IMR-90 (cell line): ENCODE measurements around the gene PRKAG2. TPM values are rescaled to one million over a fixed set of nuclear protein-coding genes. Genes with fewer than 3 reads are reported as not detected.

Experiments used
- ATAC-seq: fragments of 200-7000 bp; cut with Tn5 transposase; 2 replicates; pipeline ENCODE4 v1.9.1; 2020; ENCODE audit warnings: low read depth, mild to moderate bottlenecking, moderate library complexity
- BruUV-seq: library from RNA; stranded (reverse); fragments of 400-500 nt; replicated peaks from 2 replicates; lab custom pipeline; 2021; lab: Mats Ljungman, UMichigan
- CTCF ChIA-PET: fragments of 300-600 bp; formaldehyde crosslinking; extraction: SDS; loops from one replicate; lab custom pipeline; 2021; ENCODE audit warnings: antibody characterized with exemption; lab: Yijun Ruan, JAX
- POLR2A ChIA-PET: fragments of 300-600 bp; sonication (Branson Sonifier 250); formaldehyde crosslinking; loops from one replicate; lab custom pipeline; 2022; ENCODE audit warnings: antibody characterized with exemption; ENCODE audit not compliant: unreplicated experiment; lab: Charles Lee
- DNase-seq: peaks from one replicate; pipeline ENCODE4 v3.0.0; 2013
- H2AFZ ChIP-seq: replicated peaks from 2 replicates; pipeline ENCODE3; 2013; ENCODE audit warnings: low read length, mild to moderate bottlenecking; ENCODE audit not compliant: poor library complexity
- H2AK5ac ChIP-seq: 2 replicates; pipeline ENCODE4 v1.6.1; 2013; ENCODE audit warnings: low read depth, low read length, inconsistent platforms
- H2AK9ac ChIP-seq: replicated peaks from 2 replicates; pipeline ENCODE3; 2013; ENCODE audit warnings: mild to moderate bottlenecking, low read depth, low read length, moderate library complexity; ENCODE audit not compliant: poor library complexity
- H2BK120ac ChIP-seq: 2 replicates; pipeline ENCODE4 v1.6.1; 2013; ENCODE audit warnings: low read depth, low read length, inconsistent platforms
- H2BK15ac ChIP-seq: 3 replicates; pipeline ENCODE4 v1.6.1; 2013; ENCODE audit warnings: low read depth, low read length, inconsistent platforms
- H2BK20ac ChIP-seq: 2 replicates; pipeline ENCODE4 v1.6.1; 2013; ENCODE audit warnings: low read depth, mild to moderate bottlenecking, inconsistent platforms, low read length, moderate library complexity
- H2BK5ac ChIP-seq: 2 replicates; pipeline ENCODE4 v1.6.1; 2013; ENCODE audit warnings: mild to moderate bottlenecking, low read depth, low read length, inconsistent platforms; ENCODE audit not compliant: poor library complexity, severe bottlenecking
- H3K14ac ChIP-seq: replicated peaks from 2 replicates; pipeline ENCODE4 v1.6.1; 2013; ENCODE audit warnings: low read depth, low read length, inconsistent platforms
- H3K18ac ChIP-seq: 2 replicates; pipeline ENCODE4 v1.6.1; 2013; ENCODE audit warnings: low read depth, low read length, control low read depth
- H3K23ac ChIP-seq: 2 replicates; pipeline ENCODE4 v1.6.1; 2013; ENCODE audit warnings: low read depth, low read length, inconsistent platforms
- H3K27ac ChIP-seq: 2 replicates; pipeline ENCODE4 v1.5.1; 2013; ENCODE audit warnings: mild to moderate bottlenecking, control low read depth, low read length; ENCODE audit not compliant: insufficient read depth
- H3K27me3 ChIP-seq: 2 replicates; pipeline ENCODE4 v1.6.1; 2013; ENCODE audit warnings: low read length; ENCODE audit not compliant: control insufficient read depth, insufficient read depth
- H3K36me3 ChIP-seq: 2 replicates; pipeline ENCODE4 v1.6.1; 2013; ENCODE audit warnings: low read length, mixed read lengths; ENCODE audit not compliant: control insufficient read depth, insufficient read depth
- H3K4ac ChIP-seq: 2 replicates; pipeline ENCODE4 v1.6.1; 2013; ENCODE audit warnings: low read depth, low read length, inconsistent platforms
- H3K4me1 ChIP-seq: 2 replicates; pipeline ENCODE4 v1.6.1; 2013; ENCODE audit warnings: low read length, mixed read lengths; ENCODE audit not compliant: control insufficient read depth, insufficient read depth
- H3K4me2 ChIP-seq: 2 replicates; pipeline ENCODE4 v1.6.1; 2013; ENCODE audit warnings: low read depth, mild to moderate bottlenecking, control low read depth, low read length, moderate library complexity
- H3K4me3 ChIP-seq: 2 replicates; pipeline ENCODE4 v1.5.1; 2013; ENCODE audit warnings: low read depth, mild to moderate bottlenecking, control low read depth, low read length, moderate library complexity; ENCODE audit not compliant: insufficient read depth
- H3K56ac ChIP-seq: 2 replicates; pipeline ENCODE4 v1.6.1; 2013; ENCODE audit warnings: low read length, inconsistent platforms; ENCODE audit not compliant: insufficient read depth; ENCODE audit errors: extremely low read depth
- H3K79me1 ChIP-seq, 2 experiments: 2 replicates each; pipeline ENCODE4 v1.6.1; 2013; ENCODE audit warnings: low read length in 2 of 2, inconsistent platforms in 1 of 2, low read depth in 1 of 2
- H3K9ac ChIP-seq: 2 replicates; pipeline ENCODE4 v1.6.1; 2013; ENCODE audit warnings: low read depth, low read length, control low read depth
- H3K9me1 ChIP-seq: 2 replicates; pipeline ENCODE4 v1.6.1; 2013; ENCODE audit warnings: low read length, inconsistent platforms; ENCODE audit not compliant: insufficient read depth
- H3K9me3 ChIP-seq: 2 replicates; pipeline ENCODE4 v1.6.1; 2013; ENCODE audit warnings: low read length; ENCODE audit not compliant: control insufficient read depth, insufficient read depth
- H4K20me1 ChIP-seq: 2 replicates; pipeline ENCODE4 v1.6.1; 2013; ENCODE audit warnings: low read length, inconsistent platforms; ENCODE audit not compliant: insufficient read depth
- H4K5ac ChIP-seq: 2 replicates; pipeline ENCODE4 v1.6.1; 2013; ENCODE audit warnings: mild to moderate bottlenecking, low read depth, low read length, control low read depth
- H4K8ac ChIP-seq, 2 experiments: 2 replicates each; pipeline ENCODE4 v1.6.1; 2013; ENCODE audit warnings: low read depth in 2 of 2, low read length in 2 of 2, control low read depth in 1 of 2, inconsistent platforms in 1 of 2
- H4K91ac ChIP-seq: 2 replicates; pipeline ENCODE4 v1.6.1; 2013; ENCODE audit warnings: low read depth, low read length, inconsistent platforms; ENCODE audit not compliant: insufficient read depth
- BHLHE40 ChIP-seq: fragments of 150-350 bp; IDR thresholded peaks from 2 replicates; pipeline ENCODE4 v1.6.1; 2016; ENCODE audit warnings: mild to moderate bottlenecking, low read depth, low read length
- CEBPB ChIP-seq: IDR thresholded peaks from 2 replicates; pipeline ENCODE4 v1.6.1; 2012; ENCODE audit warnings: low read depth, low read length, improper control_type of control experiment
- CHD1 ChIP-seq: IDR thresholded peaks from 2 replicates; pipeline ENCODE4 v1.6.1; 2012; ENCODE audit warnings: low read depth, low read length, improper control_type of control experiment
- FOS ChIP-seq: fragments of 150-350 bp; IDR thresholded peaks from 2 replicates; pipeline ENCODE4 v1.6.1; 2016; ENCODE audit warnings: low read depth, low read length
- MAFK ChIP-seq: IDR thresholded peaks from 2 replicates; pipeline ENCODE4 v1.6.1; 2012; ENCODE audit warnings: low read depth, low read length, improper control_type of control experiment
- MAZ ChIP-seq: IDR thresholded peaks from 2 replicates; pipeline ENCODE4 v1.6.1; 2012; ENCODE audit warnings: low read depth, mild to moderate bottlenecking, low read length, improper control_type of control experiment, moderate library complexity, borderline replicate concordance
- MXI1 ChIP-seq: IDR thresholded peaks from 2 replicates; pipeline ENCODE4 v1.6.1; 2012; ENCODE audit warnings: low read depth, mild to moderate bottlenecking, low read length, moderate library complexity, borderline replicate concordance
- NFE2L2 ChIP-seq: fragments of 150-350 bp; IDR thresholded peaks from 2 replicates; pipeline ENCODE4 v1.6.1; 2016; ENCODE audit warnings: low read depth, mild to moderate bottlenecking, low read length
- POLR2A ChIP-seq: IDR thresholded peaks from 2 replicates; pipeline ENCODE4 v1.6.1; 2012; ENCODE audit warnings: mild to moderate bottlenecking, low read depth, low read length
- RAD21 ChIP-seq: IDR thresholded peaks from 2 replicates; pipeline ENCODE4 v1.6.1; 2012; ENCODE audit warnings: low read length, improper control_type of control experiment
- RCOR1 ChIP-seq: IDR thresholded peaks from 2 replicates; pipeline ENCODE4 v1.6.1; 2012; ENCODE audit warnings: mild to moderate bottlenecking, low read length, improper control_type of control experiment; ENCODE audit not compliant: insufficient replicate concordance
- RFX5 ChIP-seq: IDR thresholded peaks from 2 replicates; pipeline ENCODE4 v1.8.0; 2012; ENCODE audit warnings: low read depth, mild to moderate bottlenecking, low read length, moderate library complexity
- WGBS, 2 experiments: methylation state at CpG; one replicate each; pipeline versions ENCODE4 v1.1.5 to v1.1.7; 2013; ENCODE audit warnings: missing lambda C conversion rate in 2 of 2; ENCODE audit not compliant: insufficient read length in 1 of 2; ENCODE audit errors: extremely low coverage in 2 of 2; 5-methylcytosine and 5-hydroxymethylcytosine counted together
- dilution Hi-C: fragments of 300-500 bp; cut with HindIII; formaldehyde crosslinking; loops from one replicate; pipeline ENCODE4 v1.14.3; 2018; ENCODE audit warnings: low sequenced_read_pairs; ENCODE audit not compliant: unreplicated experiment
- in situ Hi-C: fragments of 300-500 bp; cut with MboI; formaldehyde crosslinking; loops from 3 replicates; pipeline ENCODE4 v1.14.3; 2019; ENCODE audit warnings: low sequenced_read_pairs, inconsistent platforms, mixed read lengths
- intact Hi-C: fragments of 100-400 bp; cut with micrococcal nuclease; formaldehyde crosslinking; loops from 2 replicates; pipeline ENCODE4 v1.10.0; 2022
- polyA plus RNA-seq, 3 experiments: library from polyadenylated mRNA; depleted of rRNA; stranded (reverse); fragments of >200 nt; gene quantifications; 2 replicates each; pipeline ENCODE4 v1.2.3, GENCODE V29; 2012; ENCODE audit warnings: low replicate concordance in 1 of 3
- total RNA-seq: library from RNA; depleted of rRNA; stranded (reverse); fragments of >200 nt; gene quantifications from 2 replicates; pipeline ENCODE4 v1.2.3, GENCODE V29; 2012
- TF ChIP-seq, protein P1 (sequence below): conservative IDR thresholded peaks from 2 replicates; pipeline ENCODE4 v1.5.1; 2012; ENCODE audit warnings: mild to moderate bottlenecking, low read depth, low read length, improper control_type of control experiment
- TF ChIP-seq, protein P2 (sequence below): fragments of 150-350 bp; IDR thresholded peaks from 2 replicates; pipeline ENCODE4 v1.6.1; 2017; ENCODE audit warnings: mild to moderate bottlenecking, antibody characterized with exemption, low read length, low read depth

PRKAG2 gene
- total and polyA plus RNA-seq, 2 of the 4 experiments (the other 2 are of a cell fraction) = 15.4 to 21.6 TPM

DNA sequence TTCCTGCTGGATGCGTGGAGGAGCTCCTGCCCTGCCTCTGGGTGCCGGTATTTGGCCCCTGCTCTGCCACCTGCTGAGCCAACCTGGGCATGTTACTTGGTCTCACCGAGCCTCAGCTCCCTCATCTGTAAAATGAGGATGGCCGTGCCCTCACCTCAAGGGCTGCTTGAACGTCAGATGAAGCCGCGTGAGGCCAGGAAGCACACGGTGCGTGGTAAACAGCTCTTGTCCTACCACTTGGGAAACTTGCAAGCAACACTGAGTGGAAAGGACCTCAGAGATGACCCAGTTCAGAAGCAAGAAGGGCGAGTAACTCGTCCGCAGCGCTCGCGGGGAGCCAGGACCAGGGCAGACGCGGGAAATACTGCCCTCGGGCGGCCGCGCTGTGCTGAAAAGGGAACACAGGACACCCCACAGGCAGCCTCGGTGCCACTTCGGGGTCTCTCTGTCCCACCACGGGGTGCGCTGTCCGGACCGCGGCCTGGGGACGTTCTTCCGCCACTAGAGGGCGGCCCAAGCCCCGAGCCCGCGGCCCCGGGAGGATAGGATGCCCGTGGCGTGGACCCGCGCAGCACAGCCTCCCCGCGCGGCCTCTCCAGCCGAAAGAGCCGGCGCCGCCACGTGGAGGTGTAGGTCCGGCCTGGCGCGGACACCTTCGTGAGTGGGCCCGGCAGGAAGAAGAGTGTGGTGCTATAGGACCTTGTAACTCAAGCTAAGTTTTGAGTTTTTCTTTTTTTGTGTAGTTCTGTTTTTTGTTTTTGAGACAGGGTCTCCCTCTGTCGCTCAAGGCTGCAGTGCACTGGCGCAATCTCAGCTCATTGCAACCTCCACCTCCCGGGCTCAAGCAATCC is 94.1 kb downstream of the PRKAG2 start:
- H3K14ac ChIP-seq = no peak overlapping the region
- no peak overlapping the region for H3K56ac ChIP-seq
- dilution Hi-C loops = no loop called here
- H3K4ac ChIP-seq = no peak overlapping the region
- no peaks in the 10 kb centered on the region for H3K4me1 ChIP-seq
- peak; percentile 34 for DNase-seq
- peaks cover 40% of the 10 kb centered on the region for H3K27me3 ChIP-seq
- H3K18ac ChIP-seq = no peak overlapping the region
- peak; percentile 96 for ATAC-seq
- H4K8ac ChIP-seq = no peak overlapping the region
- peak overlapping the region; percentile 50; the same call in 1 of the 2 replicates for H3K9ac ChIP-seq
- peak overlapping the region; percentile 17; the same call in 1 of the 2 replicates for H3K4me3 ChIP-seq
- H2AK5ac ChIP-seq = no peak overlapping the region
- in situ Hi-C loops = no loop called here
- H3K23ac ChIP-seq = no peak overlapping the region
- CTCF ChIA-PET = interaction anchor here (0.6 to 1.7 kb wide), 8 partner anchors 9 to 219 kb away, joined by 3 to 5 read pairs (median 3); no protein-coding TSS in a partner anchor
- H2BK5ac ChIP-seq = no peak overlapping the region
- peak overlapping the region; percentile 33 for H2AK9ac ChIP-seq
- H2BK20ac ChIP-seq = no peak overlapping the region
- intact Hi-C loops = loop anchor here (1.0 kb wide), 2 partner anchors 150 to 363 kb away; no protein-coding TSS in a partner anchor
- BruUV-seq = no TSS peak
- H3K79me1 ChIP-seq = no peaks in the 10 kb centered on the region
- H4K5ac ChIP-seq = no peak overlapping the region
- peaks cover 6% of the 10 kb centered on the region for H3K9me3 ChIP-seq
- peak overlapping the region; percentile 91 for H2AFZ ChIP-seq
- no peak overlapping the region for H2BK120ac ChIP-seq
- H3K27ac ChIP-seq = no peak overlapping the region
- H3K36me3 ChIP-seq = no peaks in the 10 kb centered on the region
- H4K91ac ChIP-seq = no peak overlapping the region
- POLR2A ChIA-PET = no interaction called here
- peak overlapping the region; percentile 93 for H3K4me2 ChIP-seq
- H3K9me1 ChIP-seq = 0 out of 2 replicates have a peak, but pooled peaks cover 3% of the 10 kb centered on the region
- no peak overlapping the region for H2BK15ac ChIP-seq
- H4K20me1 ChIP-seq = no peaks in the 10 kb centered on the region
- WGBS, 2 experiments = 11% methylated on average over 31 of the region's 55 CpGs; no CpG with 5 or more reads in 1 of the 2 experiments
- TF ChIP-seq CEBPB (no peak), BHLHE40 (no peak), MAFK (no peak), FOS (no peak), MXI1 (peak; percentile 55; the same call in 1 of the 2 replicates), POLR2A (no peak), CHD1 (no peak), RCOR1 (no peak), RAD21 (peak; percentile 65), RFX5 (no peak), MAZ (no peak), NFE2L2 (no peak)
- TF ChIP-seq, protein P1, sequence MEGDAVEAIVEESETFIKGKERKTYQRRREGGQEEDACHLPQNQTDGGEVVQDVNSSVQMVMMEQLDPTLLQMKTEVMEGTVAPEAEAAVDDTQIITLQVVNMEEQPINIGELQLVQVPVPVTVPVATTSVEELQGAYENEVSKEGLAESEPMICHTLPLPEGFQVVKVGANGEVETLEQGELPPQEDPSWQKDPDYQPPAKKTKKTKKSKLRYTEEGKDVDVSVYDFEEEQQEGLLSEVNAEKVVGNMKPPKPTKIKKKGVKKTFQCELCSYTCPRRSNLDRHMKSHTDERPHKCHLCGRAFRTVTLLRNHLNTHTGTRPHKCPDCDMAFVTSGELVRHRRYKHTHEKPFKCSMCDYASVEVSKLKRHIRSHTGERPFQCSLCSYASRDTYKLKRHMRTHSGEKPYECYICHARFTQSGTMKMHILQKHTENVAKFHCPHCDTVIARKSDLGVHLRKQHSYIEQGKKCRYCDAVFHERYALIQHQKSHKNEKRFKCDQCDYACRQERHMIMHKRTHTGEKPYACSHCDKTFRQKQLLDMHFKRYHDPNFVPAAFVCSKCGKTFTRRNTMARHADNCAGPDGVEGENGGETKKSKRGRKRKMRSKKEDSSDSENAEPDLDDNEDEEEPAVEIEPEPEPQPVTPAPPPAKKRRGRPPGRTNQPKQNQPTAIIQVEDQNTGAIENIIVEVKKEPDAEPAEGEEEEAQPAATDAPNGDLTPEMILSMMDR = peak; percentile 91
- TF ChIP-seq, protein P2, sequence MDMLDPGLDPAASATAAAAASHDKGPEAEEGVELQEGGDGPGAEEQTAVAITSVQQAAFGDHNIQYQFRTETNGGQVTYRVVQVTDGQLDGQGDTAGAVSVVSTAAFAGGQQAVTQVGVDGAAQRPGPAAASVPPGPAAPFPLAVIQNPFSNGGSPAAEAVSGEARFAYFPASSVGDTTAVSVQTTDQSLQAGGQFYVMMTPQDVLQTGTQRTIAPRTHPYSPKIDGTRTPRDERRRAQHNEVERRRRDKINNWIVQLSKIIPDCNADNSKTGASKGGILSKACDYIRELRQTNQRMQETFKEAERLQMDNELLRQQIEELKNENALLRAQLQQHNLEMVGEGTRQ = no peak
